ENCODE measurements around the gene TRIM13. TPM values are rescaled to one million over a fixed set of nuclear protein-coding genes. Genes with fewer than 3 reads are reported as not detected.

The TRIM13 gene
- total RNA-seq, 2 donors from 2014 or later = 4.6 to 11.2 TPM

GRCh38 chr13:50001287-50001686 is 4.4 kb downstream of the TRIM13 start:
- H3K27ac ChIP-seq = peak overlapping the region in 1 of 4 donors; percentile 20
- TF ChIP-seq POLR2A (IDR thresholded peaks at IDR 0.05) = no peak
- TF ChIP-seq, protein P1, sequence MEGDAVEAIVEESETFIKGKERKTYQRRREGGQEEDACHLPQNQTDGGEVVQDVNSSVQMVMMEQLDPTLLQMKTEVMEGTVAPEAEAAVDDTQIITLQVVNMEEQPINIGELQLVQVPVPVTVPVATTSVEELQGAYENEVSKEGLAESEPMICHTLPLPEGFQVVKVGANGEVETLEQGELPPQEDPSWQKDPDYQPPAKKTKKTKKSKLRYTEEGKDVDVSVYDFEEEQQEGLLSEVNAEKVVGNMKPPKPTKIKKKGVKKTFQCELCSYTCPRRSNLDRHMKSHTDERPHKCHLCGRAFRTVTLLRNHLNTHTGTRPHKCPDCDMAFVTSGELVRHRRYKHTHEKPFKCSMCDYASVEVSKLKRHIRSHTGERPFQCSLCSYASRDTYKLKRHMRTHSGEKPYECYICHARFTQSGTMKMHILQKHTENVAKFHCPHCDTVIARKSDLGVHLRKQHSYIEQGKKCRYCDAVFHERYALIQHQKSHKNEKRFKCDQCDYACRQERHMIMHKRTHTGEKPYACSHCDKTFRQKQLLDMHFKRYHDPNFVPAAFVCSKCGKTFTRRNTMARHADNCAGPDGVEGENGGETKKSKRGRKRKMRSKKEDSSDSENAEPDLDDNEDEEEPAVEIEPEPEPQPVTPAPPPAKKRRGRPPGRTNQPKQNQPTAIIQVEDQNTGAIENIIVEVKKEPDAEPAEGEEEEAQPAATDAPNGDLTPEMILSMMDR (IDR thresholded peaks at IDR 0.05) = no peak
- H3K4me1 ChIP-seq = peaks cover 44% of the 10 kb centered on the region
- no peaks in the 10 kb centered on the region for H3K9me3 ChIP-seq
- no peak for DNase-seq
- H3K4me3 ChIP-seq = no peak overlapping the region
- no peak for ATAC-seq
- H3K36me3 ChIP-seq (replicated peaks in 1 of 2; ENCODE audit: insufficient read depth in 1 of 2, low read depth in 2 of 2) = no peaks in the 10 kb centered on the region
- H3K27me3 ChIP-seq = no peaks in the 10 kb centered on the region
- WGBS, 2 donors = 65 to 75% methylated on average over 1 of the region's 1 CpG
- intact Hi-C loops (cut with DNase I) = no loop called here

- WGBS, 2 donors = 94 to 97% methylated on average over 7 of the region's 7 CpGs
- DNase-seq = no peak
- H3K36me3 ChIP-seq (replicated peaks in 1 of 2; ENCODE audit: insufficient read depth in 1 of 2, low read depth in 2 of 2) = no peaks in the 10 kb centered on the region
- TF ChIP-seq POLR2A (IDR thresholded peaks at IDR 0.05) = no peak
- TF ChIP-seq, protein P1 (IDR thresholded peaks at IDR 0.05) = no peak
- no peak overlapping the region for H3K27ac ChIP-seq
- H3K27me3 ChIP-seq = no peaks in the 10 kb centered on the region
- ATAC-seq = no peak
- H3K9me3 ChIP-seq = no peaks in the 10 kb centered on the region
- H3K4me3 ChIP-seq = no peak overlapping the region
- H3K4me1 ChIP-seq = peaks cover 11% of the 10 kb centered on the region
- intact Hi-C loops (cut with DNase I) = no loop called here
Measured at GRCh38 chr13:50006426-50007135, 9.7 kb downstream of the TRIM13 start.

- H3K4me3 ChIP-seq = no peak overlapping the region
- no peak overlapping the region for H3K27ac ChIP-seq
- peaks cover 13% of the 10 kb centered on the region for H3K4me1 ChIP-seq
- no peaks in the 10 kb centered on the region for H3K9me3 ChIP-seq
- H3K27me3 ChIP-seq = no peaks in the 10 kb centered on the region
- no peak for TF ChIP-seq POLR2A (IDR thresholded peaks at IDR 0.05)
- TF ChIP-seq, protein P1 (IDR thresholded peaks at IDR 0.05) = no peak
- 87 to 93% methylated on average over 1 of the region's 1 CpG for whole genome bisulfite sequencing, 2 donors
- ATAC-seq (no peak), DNase-seq (no peak)
- intact Hi-C loops (cut with DNase I) = no loop called here
- no peaks in the 10 kb centered on the region for H3K36me3 ChIP-seq (replicated peaks in 1 of 2; ENCODE audit: insufficient read depth in 1 of 2, low read depth in 2 of 2)
Measured at GRCh38 chr13:50011461-50011860, 14.6 kb downstream of the TRIM13 start.

- WGBS, 2 donors = 87 to 95% methylated on average over 6 of the region's 6 CpGs
- DNase-seq (no peak), ATAC-seq (no peak)
- H3K36me3 ChIP-seq (replicated peaks in 1 of 2; ENCODE audit: insufficient read depth in 1 of 2, low read depth in 2 of 2) = no peaks in the 10 kb centered on the region
- peaks cover 22% of the 10 kb centered on the region for H3K4me1 ChIP-seq
- no peaks in the 10 kb centered on the region for H3K9me3 ChIP-seq
- intact Hi-C loops (cut with DNase I) = no loop called here
- H3K4me3 ChIP-seq = no peak overlapping the region
- no peaks in the 10 kb centered on the region for H3K27me3 ChIP-seq
- H3K27ac ChIP-seq = no peak overlapping the region
- TF ChIP-seq POLR2A (IDR thresholded peaks at IDR 0.05) = no peak
- TF ChIP-seq, protein P1 (IDR thresholded peaks at IDR 0.05) = no peak
Measured at GRCh38 chr13:50012396-50013169, 15.7 kb downstream of the TRIM13 start.
